OCI-LY1 (cell line): ENCODE data around the gene KLHL40.

Experiments
- H2AFZ ChIP-seq: fragments of 200-600 bp; sonication (generic), shearing (Covaris generic); 2 replicates; pipeline ENCODE4 v1.6.0; 2014; ENCODE audit warnings: antibody characterized with exemption, mild to moderate bottlenecking, low read length
- H3F3A ChIP-seq: fragments of 200-600 bp; sonication (generic), shearing (Covaris generic); 2 replicates; pipeline ENCODE4 v1.6.0; 2014; ENCODE audit warnings: mild to moderate bottlenecking, antibody characterized with exemption, low read length, moderate library complexity; ENCODE audit not compliant: insufficient read depth
- H3K27ac ChIP-seq: fragments of 200-600 bp; sonication (generic); 2 replicates; pipeline ENCODE4 v1.5.1; 2014; ENCODE audit warnings: low read length, mixed run types, mild to moderate bottlenecking, low read depth; ENCODE audit not compliant: poor library complexity, severe bottlenecking
- H3K27me3 ChIP-seq: fragments of 200-600 bp; sonication (generic); 2 replicates; pipeline ENCODE4 v1.6.0; 2014; ENCODE audit warnings: antibody characterized with exemption, mild to moderate bottlenecking, low read length, moderate library complexity; ENCODE audit not compliant: insufficient read depth
- H3K36me3 ChIP-seq: fragments of 200-600 bp; sonication (generic); 2 replicates; pipeline ENCODE4 v1.6.1; 2014; ENCODE audit warnings: mild to moderate bottlenecking, antibody characterized with exemption, low read length, moderate library complexity, mixed read lengths; ENCODE audit not compliant: insufficient read depth
- H3K4me1 ChIP-seq: fragments of 200-600 bp; sonication (generic); 2 replicates; pipeline ENCODE4 v1.5.1; 2014; ENCODE audit warnings: mild to moderate bottlenecking, low read length, moderate library complexity; ENCODE audit not compliant: insufficient read depth, severe bottlenecking
- H3K4me2 ChIP-seq: fragments of 200-600 bp; sonication (generic), shearing (Covaris generic); 2 replicates; pipeline ENCODE4 v1.6.1; 2014; ENCODE audit warnings: low read length
- H3K4me3 ChIP-seq: fragments of 200-600 bp; sonication (generic); 2 replicates; pipeline ENCODE4 v1.5.1; 2014; ENCODE audit warnings: low read length, low read depth, mild to moderate bottlenecking, mixed read lengths; ENCODE audit not compliant: poor library complexity, severe bottlenecking
- H3K79me2 ChIP-seq: fragments of 200-600 bp; shearing (Covaris generic); 2 replicates; pipeline ENCODE4 v1.6.1; 2016; ENCODE audit warnings: mixed run types, low read length, mixed read lengths; ENCODE audit not compliant: insufficient read depth
- H3K9ac ChIP-seq: fragments of 200-600 bp; sonication (generic), shearing (Covaris generic); 2 replicates; pipeline ENCODE4 v1.6.1; 2014; ENCODE audit warnings: mild to moderate bottlenecking, low read length, mixed read lengths
- H3K9me2 ChIP-seq: fragments of 200-600 bp; sonication (generic), shearing (Covaris generic); 2 replicates; pipeline ENCODE4 v1.6.1; 2014; ENCODE audit warnings: low read depth, mild to moderate bottlenecking, low read length, mixed read lengths
- H3K9me3 ChIP-seq: fragments of 200-600 bp; shearing (Covaris generic); 2 replicates; pipeline ENCODE4 v1.6.1; 2014; ENCODE audit warnings: low read length, mixed read lengths
- H4K20me1 ChIP-seq: fragments of 200-600 bp; sonication (generic), shearing (Covaris generic); 2 replicates; pipeline ENCODE4 v1.6.0; 2016; ENCODE audit warnings: mild to moderate bottlenecking, low read length; ENCODE audit not compliant: insufficient read depth
- EZH2 ChIP-seq: fragments of 200-600 bp; sonication (generic), shearing (Covaris generic); IDR thresholded peaks from 2 replicates; pipeline ENCODE4 v1.8.0; 2017; ENCODE audit warnings: borderline replicate concordance, mixed run types, mild to moderate bottlenecking, antibody characterized with exemption, low read length, moderate library complexity, mixed read lengths
- TF ChIP-seq, protein P1 (sequence below): fragments of 200-600 bp; sonication (generic), shearing (Covaris generic); IDR thresholded peaks from 2 replicates; pipeline ENCODE4 v1.5.1; 2017; ENCODE audit warnings: mild to moderate bottlenecking, antibody characterized with exemption, low read length, moderate library complexity, mixed read lengths

Gene KLHL40

DNA sequence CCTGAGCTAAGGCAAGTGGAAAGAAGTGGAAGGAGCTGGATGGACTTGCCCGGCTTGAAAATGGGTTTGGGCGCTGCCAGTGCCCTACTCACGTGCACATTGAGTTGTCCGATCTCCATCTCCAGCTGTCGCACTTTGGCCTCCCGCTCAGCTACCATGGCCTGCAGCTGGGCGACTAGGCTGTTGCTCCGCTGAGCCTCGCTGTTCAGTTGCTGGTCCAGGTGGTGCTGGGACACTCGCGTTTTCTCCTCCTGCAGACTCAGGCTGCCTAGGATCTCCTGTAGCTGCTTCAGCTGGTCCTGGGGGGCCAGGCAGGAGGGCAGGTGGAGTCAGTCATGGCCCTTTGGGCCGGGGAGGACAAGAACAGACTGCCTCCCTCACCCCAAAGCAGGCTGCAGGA lies 50.3 kb downstream of the KLHL40 start:
- Histone ChIP-seq H3F3A (no peaks in the 10 kb centered on the region), H3K4me3 (no peak overlapping the region), H3K4me2 (no peak overlapping the region), H3K27ac (no peak overlapping the region), H3K9me2 (no peaks in the 10 kb centered on the region), H3K9me3 (no peaks in the 10 kb centered on the region), H2AFZ (no peak overlapping the region), H3K4me1 (no peaks in the 10 kb centered on the region), H3K9ac (no peak overlapping the region), H4K20me1 (no peaks in the 10 kb centered on the region), H3K27me3 (no peaks in the 10 kb centered on the region), H3K79me2 (no peaks in the 10 kb centered on the region), H3K36me3 (no peaks in the 10 kb centered on the region)
- TF ChIP-seq, protein P1, sequence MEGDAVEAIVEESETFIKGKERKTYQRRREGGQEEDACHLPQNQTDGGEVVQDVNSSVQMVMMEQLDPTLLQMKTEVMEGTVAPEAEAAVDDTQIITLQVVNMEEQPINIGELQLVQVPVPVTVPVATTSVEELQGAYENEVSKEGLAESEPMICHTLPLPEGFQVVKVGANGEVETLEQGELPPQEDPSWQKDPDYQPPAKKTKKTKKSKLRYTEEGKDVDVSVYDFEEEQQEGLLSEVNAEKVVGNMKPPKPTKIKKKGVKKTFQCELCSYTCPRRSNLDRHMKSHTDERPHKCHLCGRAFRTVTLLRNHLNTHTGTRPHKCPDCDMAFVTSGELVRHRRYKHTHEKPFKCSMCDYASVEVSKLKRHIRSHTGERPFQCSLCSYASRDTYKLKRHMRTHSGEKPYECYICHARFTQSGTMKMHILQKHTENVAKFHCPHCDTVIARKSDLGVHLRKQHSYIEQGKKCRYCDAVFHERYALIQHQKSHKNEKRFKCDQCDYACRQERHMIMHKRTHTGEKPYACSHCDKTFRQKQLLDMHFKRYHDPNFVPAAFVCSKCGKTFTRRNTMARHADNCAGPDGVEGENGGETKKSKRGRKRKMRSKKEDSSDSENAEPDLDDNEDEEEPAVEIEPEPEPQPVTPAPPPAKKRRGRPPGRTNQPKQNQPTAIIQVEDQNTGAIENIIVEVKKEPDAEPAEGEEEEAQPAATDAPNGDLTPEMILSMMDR, result no peak
- no peak for TF ChIP-seq EZH2

GRCh38 chr3:42736081-42736480 lies 50.7 kb downstream of the KLHL40 start:
- H3K27ac ChIP-seq, result no peak overlapping the region
- H4K20me1 ChIP-seq, result no peaks in the 10 kb centered on the region
- H3K79me2 ChIP-seq, result no peaks in the 10 kb centered on the region
- H3K27me3 ChIP-seq, result no peaks in the 10 kb centered on the region
- no peaks in the 10 kb centered on the region for H3K4me1 ChIP-seq
- TF ChIP-seq EZH2, result no peak
- TF ChIP-seq, protein P1, result no peak
- H3F3A ChIP-seq, result no peaks in the 10 kb centered on the region
- no peak overlapping the region for H3K4me3 ChIP-seq
- no peak overlapping the region for H3K9ac ChIP-seq
- no peaks in the 10 kb centered on the region for H3K36me3 ChIP-seq
- H3K9me2 ChIP-seq, result no peaks in the 10 kb centered on the region
- no peak overlapping the region for H3K4me2 ChIP-seq
- H2AFZ ChIP-seq, result no peak overlapping the region
- no peaks in the 10 kb centered on the region for H3K9me3 ChIP-seq

GRCh38 chr3:42736531-42736930 lies 51.2 kb downstream of the KLHL40 start:
- no peak overlapping the region for H3K4me3 ChIP-seq
- no peaks in the 10 kb centered on the region for H3K79me2 ChIP-seq
- H3K4me2 ChIP-seq, result no peak overlapping the region
- no peaks in the 10 kb centered on the region for H4K20me1 ChIP-seq
- no peak overlapping the region for H3K9ac ChIP-seq
- no peaks in the 10 kb centered on the region for H3K36me3 ChIP-seq
- TF ChIP-seq, protein P1, result no peak
- TF ChIP-seq EZH2, result no peak
- H3K9me3 ChIP-seq, result no peaks in the 10 kb centered on the region
- H3F3A ChIP-seq, result no peaks in the 10 kb centered on the region
- no peaks in the 10 kb centered on the region for H3K9me2 ChIP-seq
- H3K27me3 ChIP-seq, result no peaks in the 10 kb centered on the region
- no peak overlapping the region for H2AFZ ChIP-seq
- H3K27ac ChIP-seq, result no peak overlapping the region
- no peaks in the 10 kb centered on the region for H3K4me1 ChIP-seq
